OCI-LY3 (cell line): ENCODE measurements around the gene ZNF32.

Source experiments
- H2AFZ ChIP-seq: fragments of 200-600, 300-600 bp; shearing (Covaris generic); 2 replicates; pipeline ENCODE4 v1.6.0; 2014; ENCODE audit warnings: antibody characterized with exemption, low read depth, low read length
- H3K27ac ChIP-seq: fragments of 200-600, 300-600 bp; sonication (generic); 2 replicates; pipeline ENCODE4 v1.5.1; 2014; ENCODE audit warnings: mild to moderate bottlenecking, low read length, moderate library complexity, mixed read lengths
- H3K27me3 ChIP-seq: fragments of 200-600, 300-600 bp; sonication (generic); 2 replicates; pipeline ENCODE4 v1.6.1; 2014; ENCODE audit warnings: low read depth, low read length, mixed read lengths
- H3K36me3 ChIP-seq: fragments of 200-600, 300-600 bp; sonication (generic); replicated peaks from 2 replicates; pipeline ENCODE3; 2014; ENCODE audit warnings: low read depth, low read length, mixed read lengths
- H3K4me1 ChIP-seq: fragments of 300-600, 200-600 bp; sonication (generic); 2 replicates; pipeline ENCODE4 v1.6.1; 2014; ENCODE audit warnings: low read length, mixed read lengths
- H3K4me2 ChIP-seq: fragments of 200-600, 300-600 bp; sonication (generic); 2 replicates; pipeline ENCODE4 v1.6.1; 2014; ENCODE audit warnings: low read length, mixed read lengths
- H3K4me3 ChIP-seq: fragments of 300-600, 200-600 bp; sonication (generic); 2 replicates; pipeline ENCODE4 v1.5.1; 2014; ENCODE audit warnings: antibody characterized with exemption, mild to moderate bottlenecking, low read length, moderate library complexity
- H3K79me2 ChIP-seq: fragments of 300-600, 200-600 bp; shearing (Covaris generic); 2 replicates; pipeline ENCODE4 v1.6.1; 2014; ENCODE audit warnings: mild to moderate bottlenecking, low read length, mixed read lengths
- H3K9ac ChIP-seq: fragments of 300-600, 200-600 bp; shearing (Covaris generic); 2 replicates; pipeline ENCODE4 v1.6.0; 2014; ENCODE audit warnings: mild to moderate bottlenecking, low read length, moderate library complexity
- H3K9me3 ChIP-seq: fragments of 200-600, 300-600 bp; shearing (Covaris generic); 2 replicates; pipeline ENCODE4 v1.6.1; 2014; ENCODE audit warnings: low read length, mixed read lengths; ENCODE audit not compliant: insufficient read depth
- H4K20me1 ChIP-seq: fragments of 200-600, 300-600 bp; sonication (generic); 2 replicates; pipeline ENCODE4 v1.6.1; 2016; ENCODE audit warnings: low read length, mixed read lengths; ENCODE audit not compliant: insufficient read depth
- EZH2phosphoT487 ChIP-seq: fragments of 200-600 bp; shearing (Covaris generic); IDR thresholded peaks from 2 replicates; pipeline ENCODE4 v1.6.1; 2018; ENCODE audit warnings: antibody characterized with exemption, mixed run types, low read depth
- TF ChIP-seq, protein P1 (sequence below): fragments of 200-600, 300-600 bp; sonication (generic); IDR thresholded peaks from 2 replicates; pipeline ENCODE4 v1.5.1; 2014; ENCODE audit warnings: antibody characterized with exemption, low read length, low read depth

ZNF32 gene

DNA sequence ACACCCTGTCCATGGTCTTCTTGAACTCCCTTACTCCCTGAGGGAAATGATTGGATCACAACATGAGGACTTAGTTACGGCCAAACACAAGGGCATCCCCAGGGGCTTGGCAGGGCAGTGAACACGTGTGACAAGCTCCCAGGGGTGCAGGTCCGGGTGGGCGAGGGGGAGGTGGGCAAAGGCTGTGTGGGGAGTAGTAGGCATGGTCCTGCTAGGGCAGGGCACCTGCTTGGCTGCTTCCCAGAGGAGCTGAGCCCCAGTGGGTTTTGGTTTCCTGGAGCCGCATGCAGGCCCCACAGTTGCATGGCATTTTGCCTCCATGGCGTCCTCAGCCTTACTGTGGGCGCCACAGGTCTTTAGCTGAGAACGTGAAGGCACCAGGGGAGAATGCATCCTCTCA lies 46.6 kb upstream of the ZNF32 start:
- Histone ChIP-seq H4K20me1 (no peaks in the 10 kb centered on the region), H3K27ac (no peak overlapping the region), H3K4me3 (no peak overlapping the region), H3K4me1 (no peaks in the 10 kb centered on the region), H3K9me3 (no peaks in the 10 kb centered on the region), H3K79me2 (no peaks in the 10 kb centered on the region), H2AFZ (no peak overlapping the region), H3K36me3 (no peaks in the 10 kb centered on the region), H3K27me3 (no peaks in the 10 kb centered on the region; the same call in 1 of the 2 replicates), H3K9ac (no peak overlapping the region), H3K4me2 (no peak overlapping the region)
- TF ChIP-seq EZH2phosphoT487 = no peak

DNA sequence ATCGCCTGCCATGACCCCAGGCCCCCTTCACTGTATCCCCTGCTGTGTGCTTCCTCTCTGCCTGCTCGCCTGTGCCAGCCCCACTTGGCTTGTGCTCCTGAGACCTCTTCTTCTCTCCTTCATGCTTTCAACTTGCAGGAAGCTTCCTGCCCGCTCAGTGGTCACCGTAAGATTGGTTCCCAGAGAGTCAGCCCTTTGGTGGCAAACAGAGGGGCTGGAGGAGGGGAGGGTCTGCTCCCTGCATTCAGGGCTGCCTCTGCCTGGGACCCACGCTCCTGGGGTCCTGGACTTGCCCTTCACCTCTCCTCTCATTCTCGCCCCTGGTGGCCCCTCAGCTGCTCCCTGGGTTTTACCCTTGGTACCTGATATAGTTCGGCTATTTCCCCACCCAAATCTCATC lies 45.8 kb upstream of the ZNF32 start:
- no peak overlapping the region for H3K4me2 ChIP-seq
- no peak overlapping the region for H2AFZ ChIP-seq
- no peaks in the 10 kb centered on the region; the same call in 1 of the 2 replicates for H3K27me3 ChIP-seq
- no peaks in the 10 kb centered on the region for H3K9me3 ChIP-seq
- no peaks in the 10 kb centered on the region for H4K20me1 ChIP-seq
- no peaks in the 10 kb centered on the region for H3K4me1 ChIP-seq
- H3K79me2 ChIP-seq = no peaks in the 10 kb centered on the region
- H3K27ac ChIP-seq = no peak overlapping the region
- TF ChIP-seq, protein P1, sequence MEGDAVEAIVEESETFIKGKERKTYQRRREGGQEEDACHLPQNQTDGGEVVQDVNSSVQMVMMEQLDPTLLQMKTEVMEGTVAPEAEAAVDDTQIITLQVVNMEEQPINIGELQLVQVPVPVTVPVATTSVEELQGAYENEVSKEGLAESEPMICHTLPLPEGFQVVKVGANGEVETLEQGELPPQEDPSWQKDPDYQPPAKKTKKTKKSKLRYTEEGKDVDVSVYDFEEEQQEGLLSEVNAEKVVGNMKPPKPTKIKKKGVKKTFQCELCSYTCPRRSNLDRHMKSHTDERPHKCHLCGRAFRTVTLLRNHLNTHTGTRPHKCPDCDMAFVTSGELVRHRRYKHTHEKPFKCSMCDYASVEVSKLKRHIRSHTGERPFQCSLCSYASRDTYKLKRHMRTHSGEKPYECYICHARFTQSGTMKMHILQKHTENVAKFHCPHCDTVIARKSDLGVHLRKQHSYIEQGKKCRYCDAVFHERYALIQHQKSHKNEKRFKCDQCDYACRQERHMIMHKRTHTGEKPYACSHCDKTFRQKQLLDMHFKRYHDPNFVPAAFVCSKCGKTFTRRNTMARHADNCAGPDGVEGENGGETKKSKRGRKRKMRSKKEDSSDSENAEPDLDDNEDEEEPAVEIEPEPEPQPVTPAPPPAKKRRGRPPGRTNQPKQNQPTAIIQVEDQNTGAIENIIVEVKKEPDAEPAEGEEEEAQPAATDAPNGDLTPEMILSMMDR = no peak
- TF ChIP-seq EZH2phosphoT487 = no peak
- no peak overlapping the region for H3K4me3 ChIP-seq
- H3K9ac ChIP-seq = no peak overlapping the region
- H3K36me3 ChIP-seq = no peaks in the 10 kb centered on the region

DNA sequence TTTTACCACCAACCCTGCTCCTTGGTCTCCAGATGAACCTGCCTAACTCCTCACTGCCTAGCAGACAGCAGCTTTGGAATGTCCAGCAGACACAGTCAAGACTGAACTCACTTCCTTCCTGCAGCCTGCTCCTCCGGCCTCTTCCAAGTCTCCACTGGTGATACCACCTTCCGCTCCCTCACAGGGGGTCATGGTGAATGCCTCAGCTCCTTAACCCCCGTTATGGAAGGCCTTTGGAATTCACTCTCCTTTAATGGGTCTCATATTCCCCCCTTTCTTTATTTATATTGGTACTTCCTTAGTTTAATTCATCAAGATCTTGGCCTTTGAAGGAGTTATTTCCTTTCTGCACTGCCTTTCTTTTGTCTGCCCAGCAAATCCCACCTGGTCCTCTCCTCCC lies 44.9 kb upstream of the ZNF32 start:
- Histone ChIP-seq H2AFZ (no peak overlapping the region), H3K27me3 (no peaks in the 10 kb centered on the region; the same call in 1 of the 2 replicates), H3K79me2 (no peaks in the 10 kb centered on the region), H3K9me3 (no peaks in the 10 kb centered on the region), H3K4me1 (no peaks in the 10 kb centered on the region), H3K4me2 (no peak overlapping the region), H4K20me1 (no peaks in the 10 kb centered on the region), H3K36me3 (no peaks in the 10 kb centered on the region), H3K4me3 (no peak overlapping the region), H3K9ac (no peak overlapping the region), H3K27ac (no peak overlapping the region)
- TF ChIP-seq EZH2phosphoT487 = no peak
- TF ChIP-seq, protein P1 = no peak

DNA sequence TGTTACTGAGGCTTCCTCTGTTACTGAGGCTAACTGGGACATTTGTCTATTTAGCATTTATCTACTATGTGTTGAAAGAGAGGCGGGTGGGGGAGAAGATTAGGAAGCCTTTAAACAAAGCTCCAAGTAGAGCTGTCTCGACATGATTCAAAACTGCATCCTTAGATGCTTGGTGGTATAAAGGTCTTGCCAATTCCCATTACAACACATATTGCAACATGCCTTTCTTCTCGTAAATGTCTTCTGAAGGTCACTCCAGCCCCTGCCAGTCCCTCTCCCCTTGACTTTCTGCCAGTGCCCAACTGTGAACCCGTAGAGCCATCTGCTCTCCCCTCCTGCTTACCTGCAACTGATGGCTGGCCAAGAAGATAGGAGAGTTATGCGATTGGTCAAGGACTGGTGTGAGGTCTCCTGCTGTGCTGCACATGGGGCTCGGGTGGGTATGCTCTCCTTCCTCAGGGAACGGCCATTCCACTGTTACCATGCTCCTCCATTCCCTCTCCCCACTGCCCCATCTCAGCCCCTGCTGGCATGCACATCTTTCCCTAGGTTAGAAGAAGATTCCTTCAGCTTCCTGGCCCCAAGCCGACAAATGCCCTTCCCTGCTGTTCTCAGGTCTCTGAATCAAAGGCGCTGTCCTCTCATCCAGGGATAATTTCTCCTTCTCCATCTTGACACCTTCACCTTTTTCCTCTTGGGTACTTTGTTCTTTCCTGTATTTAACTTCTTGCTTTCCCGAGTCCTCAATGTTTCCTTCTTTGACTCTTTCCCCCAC lies 43.6 kb upstream of the ZNF32 start:
- H3K27ac ChIP-seq = no peak overlapping the region
- H4K20me1 ChIP-seq = no peaks in the 10 kb centered on the region
- H3K79me2 ChIP-seq = no peaks in the 10 kb centered on the region
- H2AFZ ChIP-seq = no peak overlapping the region
- no peaks in the 10 kb centered on the region for H3K36me3 ChIP-seq
- TF ChIP-seq, protein P1 = no peak
- TF ChIP-seq EZH2phosphoT487 = no peak
- H3K9ac ChIP-seq = no peak overlapping the region
- H3K4me1 ChIP-seq = no peaks in the 10 kb centered on the region
- no peak overlapping the region for H3K4me3 ChIP-seq
- no peaks in the 10 kb centered on the region for H3K9me3 ChIP-seq
- no peak overlapping the region for H3K4me2 ChIP-seq
- no peaks in the 10 kb centered on the region; the same call in 1 of the 2 replicates for H3K27me3 ChIP-seq
